ENCODE results near the gene PPP3CB. TPM values are rescaled to one million over a fixed set of nuclear protein-coding genes. Genes with fewer than 3 reads are reported as not detected.

PPP3CB gene
- total and polyA plus RNA-seq, 9 donors = 31.2 to 78.2 (median 55.0) TPM

DNA sequence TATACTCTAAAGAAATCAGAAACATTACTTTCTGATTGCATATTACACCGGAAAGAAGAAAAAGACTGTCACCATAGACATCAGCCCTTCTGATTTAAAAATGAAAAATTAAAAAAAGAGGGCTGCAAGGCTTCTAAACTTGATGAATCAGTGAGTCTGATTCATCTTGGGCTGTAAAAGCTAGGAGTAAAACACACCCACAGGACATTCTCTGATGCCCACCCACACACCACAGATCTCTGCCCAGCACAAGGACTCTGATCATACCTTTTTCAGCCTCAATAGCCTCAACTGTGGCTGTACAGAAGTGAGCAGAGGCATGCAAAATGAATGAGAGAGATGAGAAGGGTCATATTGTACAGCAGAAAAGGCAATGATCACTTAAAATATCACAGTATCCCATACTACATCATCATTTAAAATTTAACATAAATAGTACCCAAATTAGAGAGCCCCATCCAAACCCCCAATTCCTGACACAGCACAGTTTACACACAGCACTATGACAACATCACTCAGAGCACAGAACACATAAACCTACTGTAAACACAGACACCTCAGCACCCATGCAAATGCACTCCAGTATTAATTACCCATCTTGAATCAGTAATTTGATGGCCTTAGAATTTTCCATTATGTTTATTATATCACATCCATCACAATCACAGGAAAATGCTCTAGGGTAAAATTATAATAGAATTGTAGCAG lies 56.1 kb downstream of the PPP3CB start:
- no peak for DNase-seq
- Histone ChIP-seq H3K27me3 (no peaks in the 10 kb centered on the region), H3K4me3 (no peak overlapping the region), H3K4me1 (ENCODE audit: insufficient read depth) (no peaks in the 10 kb centered on the region), H3K27ac (no peak overlapping the region), H3K9me3 (no peaks in the 10 kb centered on the region), H3K36me3 (no peaks in the 10 kb centered on the region)
- 73 to 94% (median 77%) methylated on average over 1 of the region's 1 CpG for WGBS, 3 donors
- TF ChIP-seq, protein P1, sequence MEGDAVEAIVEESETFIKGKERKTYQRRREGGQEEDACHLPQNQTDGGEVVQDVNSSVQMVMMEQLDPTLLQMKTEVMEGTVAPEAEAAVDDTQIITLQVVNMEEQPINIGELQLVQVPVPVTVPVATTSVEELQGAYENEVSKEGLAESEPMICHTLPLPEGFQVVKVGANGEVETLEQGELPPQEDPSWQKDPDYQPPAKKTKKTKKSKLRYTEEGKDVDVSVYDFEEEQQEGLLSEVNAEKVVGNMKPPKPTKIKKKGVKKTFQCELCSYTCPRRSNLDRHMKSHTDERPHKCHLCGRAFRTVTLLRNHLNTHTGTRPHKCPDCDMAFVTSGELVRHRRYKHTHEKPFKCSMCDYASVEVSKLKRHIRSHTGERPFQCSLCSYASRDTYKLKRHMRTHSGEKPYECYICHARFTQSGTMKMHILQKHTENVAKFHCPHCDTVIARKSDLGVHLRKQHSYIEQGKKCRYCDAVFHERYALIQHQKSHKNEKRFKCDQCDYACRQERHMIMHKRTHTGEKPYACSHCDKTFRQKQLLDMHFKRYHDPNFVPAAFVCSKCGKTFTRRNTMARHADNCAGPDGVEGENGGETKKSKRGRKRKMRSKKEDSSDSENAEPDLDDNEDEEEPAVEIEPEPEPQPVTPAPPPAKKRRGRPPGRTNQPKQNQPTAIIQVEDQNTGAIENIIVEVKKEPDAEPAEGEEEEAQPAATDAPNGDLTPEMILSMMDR (IDR thresholded peaks at IDR 0.05) = no peak
- TF ChIP-seq EP300 (IDR thresholded peaks at IDR 0.05) (no peak), POLR2A (IDR thresholded peaks at IDR 0.05) (no peak)
- intact Hi-C loops (cut with DNase I) = no loop called here

GRCh38 chr10:73439055-73439454 lies 56.8 kb downstream of the PPP3CB start:
- H3K27me3 ChIP-seq = no peaks in the 10 kb centered on the region
- H3K36me3 ChIP-seq = no peaks in the 10 kb centered on the region
- intact Hi-C loops (cut with DNase I) = no loop called here
- no peak overlapping the region for H3K4me3 ChIP-seq
- TF ChIP-seq, protein P1 (IDR thresholded peaks at IDR 0.05) = no peak
- TF ChIP-seq POLR2A (IDR thresholded peaks at IDR 0.05) = no peak
- TF ChIP-seq EP300 (IDR thresholded peaks at IDR 0.05) = no peak
- WGBS, 3 donors = 87 to 97% (median 91%) methylated on average over 1 of the region's 1 CpG
- H3K4me1 ChIP-seq (ENCODE audit: insufficient read depth) = no peaks in the 10 kb centered on the region
- H3K9me3 ChIP-seq = no peaks in the 10 kb centered on the region
- H3K27ac ChIP-seq = no peak overlapping the region
- DNase-seq = no peak

GRCh38 chr10:73433538-73433867 lies 62.3 kb downstream of the PPP3CB start, which contains the start of gene MSS51:
Gene MSS51 (minus strand): TSS chr10:73433561. CDS start chr10:73428284, 5,277 bp downstream.
- intact Hi-C loops (cut with DNase I) = no loop called here
- Histone ChIP-seq H3K4me3 (no peak within 1 kb of the TSS), H3K36me3 (no peaks in the 10 kb centered on the region)

DNA sequence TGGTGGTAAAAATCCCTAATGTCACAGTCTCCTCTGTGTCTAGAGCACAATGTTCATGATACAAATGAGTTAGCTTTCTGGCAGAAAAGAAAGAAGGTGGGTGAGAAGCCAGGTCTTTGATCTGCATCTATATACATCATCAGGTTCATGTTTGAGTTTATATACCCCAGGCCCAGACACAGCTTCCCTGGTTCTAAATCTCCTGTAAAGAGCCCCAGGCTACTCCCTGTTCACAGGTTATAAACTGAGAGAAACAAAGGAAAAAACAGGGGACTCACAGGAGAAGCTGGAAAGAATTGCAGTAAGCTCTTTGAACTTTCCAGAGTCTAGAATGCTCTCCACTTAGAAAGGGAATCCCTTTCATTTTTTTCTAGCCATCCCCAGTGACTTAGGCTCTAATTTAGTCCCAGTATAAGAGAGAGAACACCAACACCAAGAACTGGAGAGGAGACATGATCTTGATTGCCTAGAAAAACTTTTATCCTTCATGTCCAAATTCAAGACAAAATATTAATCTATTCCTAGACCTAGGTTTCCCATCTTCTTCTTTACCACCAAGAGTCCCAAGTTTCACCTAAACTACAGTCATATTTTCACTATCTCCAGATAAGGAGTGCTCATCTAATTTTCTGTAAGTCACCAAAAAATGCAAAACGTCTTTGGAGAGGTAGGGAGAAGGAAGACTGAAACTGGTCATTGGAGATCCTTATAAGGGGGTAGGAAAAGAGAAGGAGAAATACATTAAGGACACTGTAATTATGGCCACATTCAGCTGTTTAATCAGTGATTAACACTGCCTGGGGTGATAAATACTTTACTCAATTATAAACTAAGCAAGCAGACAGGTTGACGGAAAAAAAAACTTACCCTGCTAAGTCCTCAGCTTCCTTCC lies 62.9 kb downstream of the PPP3CB start:
- Histone ChIP-seq H3K27me3 (no peaks in the 10 kb centered on the region), H3K9me3 (no peaks in the 10 kb centered on the region), H3K4me1 (ENCODE audit: insufficient read depth) (no peaks in the 10 kb centered on the region), H3K27ac (no peak overlapping the region), H3K4me3 (no peak overlapping the region), H3K36me3 (no peaks in the 10 kb centered on the region)
- TF ChIP-seq, protein P1 (IDR thresholded peaks at IDR 0.05) = no peak
- no peak for TF ChIP-seq POLR2A (IDR thresholded peaks at IDR 0.05)
- TF ChIP-seq EP300 (IDR thresholded peaks at IDR 0.05) = no peak
- whole genome bisulfite sequencing, 3 donors = 75 to 78% (median 76%) methylated on average over 2 of the region's 2 CpGs
- intact Hi-C loops (cut with DNase I) = no loop called here
- no peak for DNase-seq

More at GRCh38 chr10:73433538-73433867, 62.3 kb downstream of the PPP3CB start, which contains the start of gene MSS51:
- Histone ChIP-seq H3K27me3 (no peaks in the 10 kb centered on the region), H3K27ac (no peak within 1 kb of the TSS), H3K9me3 (no peaks in the 10 kb centered on the region), H3K4me1 (ENCODE audit: insufficient read depth) (no peaks in the 10 kb centered on the region)
- no peak for DNase-seq
- TF ChIP-seq POLR2A (IDR thresholded peaks at IDR 0.05) = no peak
- no peak for TF ChIP-seq EP300 (IDR thresholded peaks at IDR 0.05)
- TF ChIP-seq, protein P1 (IDR thresholded peaks at IDR 0.05) = no peak

All from ovary (tissue), 9 donors.